Measurements from ENCODE around the gene CREB3.

GRCh38 chr9:35714123-35714522, 18.3 kb upstream of the CREB3 start:
- TF ChIP-seq CEBPB (IDR thresholded peaks at IDR 0.05; ENCODE audit: low read depth, low read length): no peak
- no peak for TF ChIP-seq NFE2L2 (IDR thresholded peaks at IDR 0.05; ENCODE audit: low read depth, low read length)
- no peak for TF ChIP-seq CTCF (conservative IDR thresholded peaks at IDR 0.05; ENCODE audit: low read depth, low read length)
- no peak for TF ChIP-seq POLR2A (IDR thresholded peaks at IDR 0.05; ENCODE audit: low read depth, low read length)
- TF ChIP-seq MAFK (IDR thresholded peaks at IDR 0.05; ENCODE audit: low read depth, low read length): no peak
- no peak for TF ChIP-seq MAZ (IDR thresholded peaks at IDR 0.05; ENCODE audit: borderline replicate concordance, low read depth, low read length)
- no peak for TF ChIP-seq MXI1 (IDR thresholded peaks at IDR 0.05; ENCODE audit: borderline replicate concordance, low read depth, low read length)

Measured in IMR-90 (cell line).